HG02840 (cell line): ENCODE results near the gene RIPOR3.
"Not testable (repeated sequence)": the region's sequence is repeated elsewhere in the genome, so short reads cannot be mapped to it uniquely, and the experiment has no call there.

Experiments used
- ATAC-seq: cut with Tn5 transposase; IDR thresholded peaks from one replicate; pipeline ENCODE4 v1.9.1; 2021; ENCODE audit warnings: mild to moderate bottlenecking, moderate library complexity, moderate number of reproducible peaks; ENCODE audit not compliant: unreplicated experiment, low FRiP score

RIPOR3 gene

DNA sequence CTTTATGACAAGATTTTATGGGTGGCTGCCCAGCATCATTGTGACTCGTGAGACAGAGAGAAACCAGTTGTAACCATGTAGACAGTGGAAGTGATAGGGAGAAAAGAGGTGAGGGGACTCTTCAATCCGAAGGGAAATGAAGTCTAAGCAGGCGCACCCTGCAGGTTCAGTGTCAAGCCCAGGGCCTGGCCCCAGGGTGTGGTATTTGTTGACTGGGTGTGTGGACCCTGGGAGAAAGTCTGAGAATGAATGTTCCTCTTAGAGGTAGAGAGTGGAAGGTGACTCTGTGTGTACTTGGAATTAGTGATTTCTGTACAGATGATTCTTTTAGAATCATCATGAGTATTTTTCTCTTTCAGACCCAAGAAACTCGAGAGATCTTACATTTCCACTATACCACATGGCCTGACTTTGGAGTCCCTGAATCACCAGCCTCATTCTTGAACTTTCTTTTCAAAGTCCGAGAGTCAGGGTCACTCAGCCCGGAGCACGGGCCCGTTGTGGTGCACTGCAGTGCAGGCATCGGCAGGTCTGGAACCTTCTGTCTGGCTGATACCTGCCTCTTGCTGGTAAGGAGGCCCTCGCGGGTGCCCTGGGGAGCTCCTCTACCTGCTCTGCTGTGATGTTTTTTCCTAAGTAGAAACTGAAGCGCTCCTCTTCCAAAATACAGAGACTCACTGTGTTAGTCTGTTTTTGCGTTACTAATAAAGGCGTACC lies 113.1 kb downstream of the RIPOR3 start:
- ATAC-seq, result no peak

DNA sequence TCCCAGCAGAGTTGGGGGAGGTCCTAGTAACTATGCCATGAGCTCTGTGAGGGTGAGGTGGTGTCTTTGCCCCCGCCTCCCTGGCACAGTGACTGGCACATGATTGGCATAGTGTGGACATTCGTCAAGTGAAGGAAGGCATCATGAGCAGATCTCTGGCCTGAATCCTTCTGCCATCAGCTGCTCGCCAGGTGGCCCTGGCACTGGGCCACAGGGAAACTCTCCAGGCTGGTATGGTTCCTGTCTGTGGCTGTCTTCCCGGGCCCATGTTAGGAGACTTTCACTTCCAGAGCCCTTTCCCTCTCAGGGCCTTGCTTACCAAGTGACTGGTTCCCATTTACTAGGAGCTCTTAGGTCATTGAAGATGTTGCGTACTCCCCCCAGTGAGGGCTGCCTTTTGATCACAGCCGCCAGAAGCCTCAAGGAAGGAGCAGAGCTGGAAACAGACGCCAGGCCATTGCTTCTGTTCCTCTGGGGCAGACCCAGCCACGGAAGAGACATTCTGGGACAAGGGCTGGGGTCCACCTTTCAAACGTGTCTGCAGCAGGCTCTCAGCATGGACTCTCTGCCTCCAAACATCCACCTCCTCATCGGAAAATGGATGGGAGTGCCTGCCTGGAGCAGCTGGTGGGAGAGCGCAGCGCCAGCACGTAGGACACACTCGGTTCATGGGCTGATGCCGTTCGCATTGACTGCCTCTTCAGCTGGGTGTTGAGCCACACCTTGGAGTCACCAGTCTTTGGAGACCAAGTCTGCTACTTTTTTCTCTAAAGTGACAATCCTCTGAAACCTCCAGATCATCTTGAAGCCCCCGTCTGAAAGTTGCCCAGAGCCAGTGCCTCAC lies 113.9 kb downstream of the RIPOR3 start:
- ATAC-seq, result no peak

DNA sequence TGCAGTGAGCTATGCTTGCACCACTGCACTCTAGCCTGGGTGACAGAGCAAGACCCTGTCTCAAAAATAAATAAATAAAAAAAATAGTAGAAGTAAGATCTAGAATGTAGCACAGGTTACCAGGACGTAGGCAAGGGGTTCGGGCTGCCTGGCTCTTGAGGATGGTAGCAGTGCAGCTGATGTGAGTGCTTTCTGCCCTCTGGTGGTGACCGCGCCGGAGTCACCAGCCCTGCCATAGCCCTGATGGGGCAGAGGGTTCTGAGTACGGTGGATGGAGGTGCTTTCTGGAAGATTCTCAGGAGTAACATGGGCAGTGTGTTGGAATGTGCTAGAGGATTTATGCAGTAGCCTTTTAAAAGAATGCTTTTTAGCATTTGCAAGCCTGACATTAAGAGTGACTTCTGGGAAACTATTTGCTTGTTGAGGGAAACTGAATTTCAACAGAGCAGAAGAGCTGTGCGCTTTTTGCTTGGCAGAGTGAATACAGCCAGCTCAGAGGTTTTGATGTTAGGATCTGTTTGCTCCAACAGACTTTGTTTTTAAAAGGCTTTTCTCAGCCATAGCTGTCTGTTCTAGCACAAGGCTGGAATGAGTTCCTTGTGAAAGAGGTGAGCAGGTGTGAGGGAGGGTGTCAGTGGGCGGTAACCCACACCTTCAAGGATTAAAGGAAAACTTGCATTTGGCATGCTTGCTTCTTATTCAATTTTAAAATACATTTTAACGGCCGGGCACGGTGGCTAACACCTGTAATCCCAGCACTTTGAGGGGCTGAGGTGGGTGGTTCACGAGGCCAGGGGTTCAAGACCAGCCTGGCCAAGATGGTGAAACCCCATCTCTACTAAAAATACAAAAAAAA lies 115.2 kb downstream of the RIPOR3 start:
- ATAC-seq, result no peak

DNA sequence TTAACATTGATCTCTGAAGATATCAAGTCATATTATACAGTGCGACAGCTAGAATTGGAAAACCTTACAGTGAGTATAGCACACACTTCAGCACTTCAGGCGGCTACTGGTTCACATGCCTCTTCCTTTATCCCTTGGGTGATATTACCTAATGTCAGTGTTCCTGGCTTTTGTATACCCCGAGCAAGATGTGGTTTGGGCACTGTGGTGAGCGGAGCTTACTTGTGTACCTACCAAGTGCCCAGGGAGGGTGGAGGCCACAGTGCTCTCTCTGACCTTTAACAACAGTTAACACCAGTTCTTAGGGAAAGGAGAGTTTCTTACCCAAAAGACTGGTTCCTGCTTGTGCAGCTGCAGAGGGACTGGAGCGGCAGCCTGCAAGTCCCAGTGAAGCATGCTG lies 116.8 kb downstream of the RIPOR3 start:
- ATAC-seq, result no peak

DNA sequence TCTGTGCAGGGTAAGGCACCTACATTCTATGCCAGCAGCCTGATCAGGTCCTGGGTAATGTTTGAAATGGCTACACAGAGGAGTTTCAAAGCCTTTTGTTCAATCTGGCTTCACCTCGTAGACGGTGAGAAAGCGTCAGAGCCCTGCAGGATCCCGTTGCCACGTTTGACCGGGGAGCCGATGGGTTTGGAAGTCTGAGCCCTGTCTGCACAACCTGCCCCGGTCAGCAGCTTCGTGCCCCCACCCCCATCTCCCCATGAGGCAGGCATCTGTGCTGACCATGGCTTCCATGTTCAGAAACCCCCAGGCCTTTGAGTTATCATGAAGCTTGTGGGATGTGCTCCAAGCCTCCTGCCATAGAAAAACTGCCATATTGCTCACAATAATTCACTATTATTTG lies 117.2 kb downstream of the RIPOR3 start:
- no peak for ATAC-seq

DNA sequence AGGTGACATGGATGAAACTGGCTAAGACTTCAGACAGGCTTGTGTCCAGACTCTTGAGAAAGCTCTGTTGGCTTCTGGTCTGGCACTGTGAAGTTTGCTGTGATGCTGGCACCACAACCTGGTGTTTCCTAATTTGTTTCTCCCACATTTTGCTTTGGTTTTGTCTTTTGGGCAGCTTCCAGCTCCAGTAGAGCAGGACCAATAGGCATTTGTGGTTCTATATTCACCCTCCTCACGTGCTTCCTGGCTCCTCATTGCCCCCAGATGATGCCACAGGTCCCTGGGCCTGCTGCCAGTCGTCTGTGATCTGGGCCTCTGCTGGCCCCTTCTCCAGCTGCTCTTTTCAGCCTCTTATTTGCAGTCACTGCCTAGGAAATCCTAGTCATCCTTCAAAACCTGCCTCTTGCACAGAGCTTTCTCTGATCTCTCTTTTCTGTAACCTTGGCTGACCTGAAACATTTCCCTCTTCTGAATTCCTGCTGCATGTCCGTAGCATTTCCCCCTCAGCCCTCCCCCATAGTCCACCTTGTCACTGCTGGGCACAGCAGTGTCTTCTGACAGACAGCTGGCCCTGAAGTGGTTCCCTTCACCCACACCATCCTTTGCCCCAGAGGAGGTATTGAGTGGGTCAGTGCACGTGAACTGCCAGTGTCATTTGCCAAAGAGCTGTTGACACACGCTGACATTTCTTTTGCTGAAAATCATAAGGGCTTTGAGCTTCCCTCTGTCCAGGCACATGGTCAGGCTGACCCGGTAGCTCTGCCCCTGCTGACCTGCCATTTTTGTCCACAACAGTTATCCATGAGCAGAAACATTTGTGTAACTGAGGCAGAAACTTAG lies 118.2 kb downstream of the RIPOR3 start:
- no peak for ATAC-seq

DNA sequence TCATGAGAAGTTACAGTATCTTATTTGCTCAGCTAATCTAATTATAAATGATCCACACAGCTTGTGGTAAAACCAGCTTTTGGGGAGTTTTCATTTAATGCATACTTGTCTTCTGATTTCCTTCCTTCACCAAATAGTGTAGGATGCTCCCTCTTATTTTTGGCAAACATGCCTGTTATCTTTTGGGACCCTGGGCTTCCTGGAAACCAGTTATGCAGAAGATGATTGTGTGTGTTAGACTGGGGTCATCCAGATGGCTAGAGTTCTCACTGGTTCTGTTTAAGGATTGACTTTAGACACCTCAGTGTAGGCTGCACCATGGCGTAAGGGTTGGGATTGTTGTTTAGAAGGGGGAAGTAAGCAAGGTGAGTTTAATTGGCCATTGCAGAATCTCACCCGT lies 119.9 kb downstream of the RIPOR3 start:
- no peak for ATAC-seq

DNA sequence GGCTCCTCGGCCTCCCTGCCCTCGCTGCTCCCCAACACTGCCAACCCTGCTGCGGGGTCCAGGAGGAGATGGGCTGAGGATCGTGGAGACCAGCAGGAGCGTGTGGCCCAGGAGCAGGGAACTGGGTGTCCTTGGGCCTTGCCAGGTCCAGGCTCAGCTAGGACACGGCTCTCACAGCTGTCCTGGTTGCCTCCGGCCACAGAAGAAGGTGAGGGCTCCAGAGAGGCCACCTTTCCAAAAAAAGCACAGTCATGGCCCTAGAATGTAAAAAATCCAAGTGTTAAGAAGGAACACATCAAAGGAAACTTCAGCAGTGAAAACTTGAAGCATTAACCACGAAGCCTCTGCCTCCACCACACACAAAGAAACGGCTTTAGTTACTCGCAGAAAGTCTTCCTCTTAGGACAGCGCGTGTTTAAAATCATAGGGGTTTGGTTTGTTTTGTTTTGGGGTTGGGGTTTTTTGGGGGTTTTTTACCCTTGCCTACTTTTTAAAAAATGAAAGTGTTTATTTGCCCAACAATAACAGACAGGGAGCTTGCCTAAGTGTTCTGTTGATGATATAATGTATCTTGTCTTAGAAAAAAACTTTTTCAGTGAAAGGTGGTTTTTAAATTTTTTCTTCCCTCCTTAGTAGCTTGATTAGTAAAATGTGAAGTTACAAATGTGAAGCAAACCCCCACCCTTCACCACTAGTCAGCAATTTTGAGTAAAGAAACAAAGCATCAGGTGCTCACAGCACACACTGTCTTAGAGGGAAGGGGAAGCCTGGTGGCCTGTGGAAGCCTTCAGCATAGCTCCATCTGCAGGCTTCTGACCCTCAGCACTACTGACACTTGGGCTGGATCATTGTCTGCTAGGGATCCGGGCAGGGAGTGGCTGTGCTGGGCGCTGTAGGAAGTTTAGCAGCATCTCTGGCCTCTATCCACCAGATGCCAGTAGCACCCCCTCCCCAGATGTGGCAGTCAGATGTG lies 121.2 kb downstream of the RIPOR3 start:
- peak; percentile 59 for ATAC-seq

DNA sequence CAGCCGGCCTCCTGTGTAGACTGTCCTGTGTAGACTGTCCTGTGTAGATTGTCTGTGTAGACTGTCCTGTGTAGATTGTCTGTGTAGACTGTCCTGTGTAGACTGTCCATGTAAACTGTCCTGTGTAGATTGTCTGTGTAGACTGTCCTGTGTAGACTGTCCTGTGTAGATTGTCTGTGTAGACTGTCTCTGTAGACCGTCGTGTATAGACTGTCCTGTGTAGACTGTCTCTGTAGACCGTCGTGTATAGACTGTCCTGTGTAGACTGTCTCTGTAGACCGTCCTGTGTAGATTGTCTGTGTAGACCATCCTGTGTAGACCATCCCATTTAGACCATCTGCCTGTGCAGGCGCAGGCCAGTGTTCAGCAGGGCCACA lies 121.9 kb downstream of the RIPOR3 start:
- not testable (repeated sequence) for ATAC-seq

DNA sequence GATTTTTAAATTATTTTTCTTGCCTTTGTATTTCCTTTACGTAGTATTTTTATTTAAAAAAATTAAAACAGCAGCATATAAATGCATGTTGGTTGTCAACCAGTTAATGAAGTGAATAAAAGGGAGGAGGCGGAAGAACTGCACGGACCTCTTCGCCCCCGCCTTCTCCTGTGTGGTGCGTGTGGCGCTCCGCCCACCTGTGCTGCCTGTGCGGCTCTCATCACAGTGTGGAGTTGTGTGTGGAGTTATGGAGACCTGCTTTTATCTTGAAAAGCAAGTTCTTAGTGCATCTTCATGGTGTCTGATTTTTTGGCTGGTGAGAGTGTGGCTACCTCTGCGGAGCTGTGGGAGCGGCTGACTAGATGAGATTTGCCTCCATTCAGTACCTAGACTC lies 122.8 kb downstream of the RIPOR3 start:
- no peak for ATAC-seq

DNA sequence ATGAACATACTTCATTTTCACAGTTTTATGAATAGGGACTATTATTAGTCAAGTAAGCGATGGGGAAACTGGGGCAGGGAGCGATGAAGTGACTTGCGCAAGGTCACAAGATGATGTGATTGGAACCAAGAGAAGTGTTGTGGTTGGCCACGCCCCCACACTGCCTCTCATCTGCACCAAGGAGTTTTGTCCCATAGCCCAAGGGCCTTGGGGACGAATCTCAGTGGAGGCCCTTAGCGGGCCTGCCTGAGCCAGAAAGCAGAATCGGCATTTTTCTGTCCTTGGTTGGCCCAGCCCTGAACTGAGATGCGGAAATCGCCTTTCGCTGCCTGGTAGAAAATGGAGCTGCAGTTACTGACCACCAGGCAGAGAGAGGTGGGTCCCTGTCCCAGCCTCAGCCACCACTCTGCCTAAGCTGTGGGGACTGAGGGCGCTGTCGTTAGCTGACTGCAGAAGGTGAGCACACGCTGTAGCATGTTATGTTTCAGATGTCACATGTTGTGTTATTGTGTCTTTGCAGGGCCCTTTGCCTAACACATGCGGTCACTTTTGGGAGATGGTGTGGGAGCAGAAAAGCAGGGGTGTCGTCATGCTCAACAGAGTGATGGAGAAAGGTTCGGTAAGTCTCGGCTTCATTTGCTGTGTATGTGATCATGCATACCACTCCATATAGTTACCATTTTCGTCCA lies 123.3 kb downstream of the RIPOR3 start:
- no peak for ATAC-seq

DNA sequence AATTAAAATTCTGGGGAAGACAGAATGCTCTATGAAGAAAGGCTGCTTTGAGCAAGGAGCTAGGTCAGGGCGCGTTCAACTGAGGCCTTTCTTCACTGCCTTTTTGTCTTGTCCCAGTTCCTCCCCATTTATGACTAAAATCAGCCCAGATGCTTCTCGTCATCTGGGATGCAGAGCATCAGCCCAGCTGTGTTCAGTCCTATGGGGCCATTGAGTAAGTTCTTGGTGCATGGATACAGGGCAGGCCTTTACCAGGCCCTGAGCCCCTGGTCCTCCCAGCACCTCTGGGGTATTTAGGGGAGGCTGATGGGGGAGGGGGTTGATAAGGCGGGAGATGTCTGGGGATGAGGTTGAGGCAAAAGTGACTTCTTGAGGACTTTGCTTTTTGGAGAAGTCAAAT lies 125.5 kb downstream of the RIPOR3 start:
- no peak for ATAC-seq

DNA sequence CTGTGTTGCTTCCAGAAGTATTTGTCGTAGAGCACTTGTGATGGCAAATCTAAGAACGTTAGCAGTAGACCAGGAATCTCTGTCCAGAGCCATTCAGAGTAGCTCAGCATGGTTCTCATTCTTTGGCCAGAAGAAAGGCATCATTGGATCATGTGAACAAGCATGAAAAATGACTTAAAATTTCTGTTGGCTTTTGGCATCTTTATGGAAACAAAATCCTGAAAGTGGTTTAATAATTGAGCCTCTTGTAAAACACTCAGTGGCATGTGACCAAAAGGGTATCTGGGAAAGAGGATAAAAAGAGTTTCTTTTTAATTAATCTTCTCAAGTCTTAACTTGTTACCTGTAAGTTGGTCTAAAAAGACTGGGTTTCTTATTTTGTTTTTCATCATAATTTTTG lies 126.0 kb downstream of the RIPOR3 start:
- no peak for ATAC-seq

DNA sequence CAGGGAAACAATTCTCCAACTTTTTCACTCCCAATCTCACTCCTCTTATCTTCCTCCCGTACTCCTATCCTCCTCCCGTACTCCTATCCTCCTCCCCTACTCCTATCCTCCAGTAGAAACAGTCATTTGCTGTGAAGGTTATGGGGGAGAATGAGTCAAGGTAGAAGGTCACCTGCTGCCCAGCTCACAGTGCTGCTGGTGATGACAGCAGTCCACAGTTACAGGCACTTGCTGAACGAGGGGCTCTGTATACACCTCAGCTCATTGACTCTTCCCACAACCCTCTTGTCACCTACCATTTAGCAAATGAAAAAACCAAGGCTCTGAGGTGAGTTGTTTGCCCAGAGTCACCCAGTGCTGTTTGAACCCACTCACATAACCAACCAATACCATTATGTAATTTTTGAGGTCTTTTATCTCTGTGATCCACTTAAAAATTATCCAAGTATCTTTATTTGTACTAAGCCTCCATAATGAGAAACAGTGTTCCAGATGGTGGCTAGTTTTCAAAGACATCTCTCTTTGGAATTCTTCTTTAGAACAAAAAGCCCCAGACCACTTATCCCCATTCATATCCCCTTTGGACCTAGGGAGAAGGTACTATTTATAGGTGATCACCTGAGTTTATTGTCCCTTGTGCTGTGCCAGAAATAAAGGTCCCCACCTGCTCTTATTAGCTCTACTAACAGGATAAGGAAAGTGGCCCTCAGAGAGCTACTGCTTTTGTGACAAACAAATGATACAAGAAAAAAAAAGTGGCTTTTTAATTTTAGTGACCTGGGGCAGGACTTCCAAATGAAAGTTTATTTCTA lies 128.0 kb downstream of the RIPOR3 start:
- no peak for ATAC-seq

DNA sequence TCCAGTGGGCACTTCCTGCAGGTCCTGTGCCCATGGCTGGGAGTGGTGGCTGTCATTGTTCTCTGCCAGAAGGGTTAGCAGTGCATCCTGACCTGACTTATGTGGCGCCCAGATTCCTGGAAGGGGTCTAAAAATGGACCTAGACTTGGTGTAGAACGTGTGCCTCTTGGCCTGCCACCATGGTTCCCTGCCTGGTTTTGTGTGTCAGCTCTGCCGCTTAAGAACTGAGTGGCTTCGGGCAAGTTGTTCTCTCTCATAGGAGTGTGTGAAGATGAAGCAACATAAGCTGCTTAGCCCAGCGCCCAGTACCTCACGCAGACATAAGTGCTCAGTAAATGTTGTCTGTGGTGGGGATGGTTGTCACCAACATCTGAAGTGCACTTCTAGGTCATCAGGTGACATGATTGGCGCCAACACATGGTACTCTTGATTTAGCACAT lies 129.1 kb downstream of the RIPOR3 start:
- ATAC-seq, result no peak

DNA sequence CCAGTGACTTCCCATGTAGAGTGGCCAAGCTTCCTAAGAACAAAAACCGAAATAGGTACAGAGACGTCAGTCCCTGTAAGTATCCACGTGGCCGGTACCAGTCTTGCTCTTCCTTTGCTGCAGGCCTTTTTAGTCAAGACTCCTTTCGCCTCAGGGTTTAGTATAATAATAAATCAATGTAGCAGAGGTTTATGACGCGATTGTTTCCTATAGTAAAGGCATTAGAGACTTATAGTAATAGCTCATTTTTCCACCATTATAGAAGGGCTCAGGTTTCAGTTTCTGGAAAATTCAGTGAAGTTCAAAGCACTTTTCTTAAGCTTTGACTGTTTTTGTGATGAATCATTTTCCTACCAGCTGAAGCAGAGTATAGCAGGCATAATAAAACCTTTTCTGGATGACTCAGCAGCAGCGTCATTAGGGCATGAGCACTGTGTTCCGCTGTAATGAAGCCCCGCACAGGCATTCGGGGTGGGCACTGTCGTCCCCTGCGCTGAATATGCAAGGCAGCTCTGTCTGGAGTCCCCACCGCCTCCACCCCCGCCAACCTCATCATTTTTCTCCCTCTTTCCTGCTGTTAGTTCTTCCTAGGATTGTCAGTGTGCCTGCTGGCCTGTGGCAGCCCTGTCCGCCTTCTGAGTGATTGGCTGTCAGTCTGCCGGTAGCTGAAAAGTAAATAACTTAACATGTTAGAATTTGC lies 129.8 kb downstream of the RIPOR3 start:
- no peak for ATAC-seq

DNA sequence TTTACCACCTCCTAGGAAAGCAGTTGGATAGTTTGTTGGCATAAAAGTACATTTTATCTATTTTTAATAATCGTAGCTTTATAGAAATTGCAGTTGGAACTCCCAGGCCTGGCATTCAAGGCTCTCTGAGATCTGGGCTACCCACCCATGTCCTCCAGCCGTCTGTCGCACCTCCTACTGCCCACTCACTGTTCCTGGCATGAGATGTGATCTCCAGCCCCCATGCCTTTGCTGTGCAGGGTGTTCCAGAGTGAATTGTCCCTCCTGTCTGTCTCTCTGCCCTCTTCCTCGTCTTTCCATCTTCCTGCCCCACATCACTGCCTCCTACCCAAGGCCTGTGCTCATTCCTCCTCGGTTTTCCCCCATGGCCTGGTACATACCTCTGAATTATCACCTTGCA lies 130.5 kb downstream of the RIPOR3 start:
- ATAC-seq, result no peak
